Naive thymus-derived CD8-positive, alpha-beta T cell (primary cell): Measurements from ENCODE around the gene VWA2. TPM values are rescaled to one million over a fixed set of nuclear protein-coding genes. Genes with fewer than 3 reads are reported as not detected.

Source experiments
- ATAC-seq, 2 donors: fragments of 150-1000 bp; cut with Tn5 transposase in 1 of 2; sonication (Bioruptor Pico), chemical (Tn5 transposase) in 1 of 2; 1 replicate in 1 of 2; 2 replicates in 1 of 2; pipeline ENCODE4 v1.10.0; 2021; ENCODE audit warnings: mild to moderate bottlenecking in 2 of 2, moderate library complexity in 2 of 2
- POLR2A ChIA-PET: fragments of 350-600 bp; sonication (Branson Sonifier 250); formaldehyde crosslinking; loops from one replicate; lab custom pipeline; 2021; ENCODE audit warnings: antibody characterized with exemption; lab: Charles Lee
- DNase-seq, 10 donors: peaks; one replicate each; pipeline versions ENCODE4 v3.0.0 to v3.0.0-alpha.2; 2020 to 2022
- H3K27ac Mint-ChIP-seq, 10 donors: one replicate each; pipeline ENCODE4 v1.8.0; 2020 to 2022; ENCODE audit warnings: mild to moderate bottlenecking in 10 of 10, mixed read lengths in 10 of 10, moderate library complexity in 4 of 10, inconsistent platforms in 1 of 10
- H3K27me3 Mint-ChIP-seq, 5 donors: one replicate each; pipeline ENCODE4 v1.8.0; 2021 to 2022; ENCODE audit warnings: mixed read lengths in 5 of 5
- H3K36me3 Mint-ChIP-seq, 3 donors: one replicate each; pipeline ENCODE4 v1.8.0; 2020 to 2022; ENCODE audit warnings: mixed read lengths in 3 of 3, mild to moderate bottlenecking in 2 of 3, inconsistent platforms in 1 of 3
- H3K4me1 Mint-ChIP-seq, 4 donors: one replicate each; pipeline ENCODE4 v1.8.0; 2021 to 2022; ENCODE audit warnings: mixed read lengths in 4 of 4
- H3K4me3 Mint-ChIP-seq, 10 donors: one replicate each; pipeline ENCODE4 v1.8.0; 2020 to 2022; ENCODE audit warnings: mild to moderate bottlenecking in 10 of 10, mixed read lengths in 10 of 10, moderate library complexity in 6 of 10, inconsistent platforms in 1 of 10
- H3K9me3 Mint-ChIP-seq, 9 donors: one replicate each; pipeline ENCODE4 v1.8.0; 2020 to 2022; ENCODE audit warnings: mixed read lengths in 9 of 9, mild to moderate bottlenecking in 3 of 9, inconsistent platforms in 1 of 9, moderate library complexity in 1 of 9
- polyA plus RNA-seq, 3 donors: library from polyadenylated mRNA; unstranded; fragments of 300-500 nt; fragmentation: Illumina TruSeq; gene quantifications; one replicate each; pipeline ENCODE4 v1.2.3, GENCODE V29; 2021
- total RNA-seq, 8 experiments: library from RNA in 2 of 8; stranded (reverse) in 2 of 8; gene quantifications; one replicate each; pipeline ENCODE4 v1.2.3 and lab custom pipeline; 2021 to 2026

Gene VWA2
- total and polyA plus RNA-seq, 5 experiments from 2014 or later = not detected

DNA sequence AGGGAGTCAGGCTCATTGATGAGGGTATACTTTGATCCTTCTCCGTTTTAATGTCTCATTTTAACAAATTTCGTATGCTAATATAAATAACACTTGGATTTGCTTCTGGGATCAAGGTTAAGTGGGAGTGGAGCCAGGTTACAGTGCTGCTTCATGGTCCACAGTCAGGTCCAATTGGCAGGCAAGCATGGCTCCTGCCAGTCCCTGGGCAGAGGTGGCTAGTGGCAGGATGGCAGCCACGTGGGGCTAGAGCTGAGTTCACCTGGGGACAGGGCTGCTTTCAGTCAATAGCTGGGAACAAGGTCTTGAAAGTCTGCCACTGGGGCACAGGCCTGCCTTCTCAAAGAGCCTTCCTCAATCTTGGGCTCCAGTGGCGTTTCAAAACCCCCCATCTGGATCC, 16.0 kb upstream of the VWA2 start:
- Mint-ChIP-seq H3K4me3 (no peak overlapping the region), H3K36me3 (no peaks in the 10 kb centered on the region), H3K27me3 (peaks cover 3 to 22% (median 9%) of the 10 kb centered on the region in 5 donors), H3K4me1 (no peaks in the 10 kb centered on the region), H3K9me3 (no peaks in the 10 kb centered on the region), H3K27ac (no peak overlapping the region)
- ATAC-seq (no peak), DNase-seq (no peak)
- POLR2A ChIA-PET = no interaction called here

DNA sequence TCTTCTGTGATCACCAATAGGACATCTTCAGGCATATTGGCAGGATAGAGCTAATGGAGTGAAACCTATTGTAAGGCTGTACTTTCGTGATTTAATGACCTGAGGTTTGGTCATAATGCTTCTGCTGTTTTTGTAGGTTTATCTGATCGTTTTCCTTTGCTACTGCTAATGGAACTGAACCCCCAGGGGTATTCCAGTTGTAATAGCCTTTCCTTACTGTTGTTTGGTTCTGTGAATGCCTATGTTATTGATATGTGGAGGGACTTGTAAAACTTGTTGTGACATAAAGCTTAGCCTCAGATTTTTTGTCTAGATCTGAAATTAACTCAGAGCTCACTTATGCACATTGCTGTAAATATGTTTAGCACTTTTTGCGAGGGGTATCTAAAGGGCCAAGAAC, 10.9 kb upstream of the VWA2 start:
- no peaks in the 10 kb centered on the region for H3K36me3 Mint-ChIP-seq

DNA sequence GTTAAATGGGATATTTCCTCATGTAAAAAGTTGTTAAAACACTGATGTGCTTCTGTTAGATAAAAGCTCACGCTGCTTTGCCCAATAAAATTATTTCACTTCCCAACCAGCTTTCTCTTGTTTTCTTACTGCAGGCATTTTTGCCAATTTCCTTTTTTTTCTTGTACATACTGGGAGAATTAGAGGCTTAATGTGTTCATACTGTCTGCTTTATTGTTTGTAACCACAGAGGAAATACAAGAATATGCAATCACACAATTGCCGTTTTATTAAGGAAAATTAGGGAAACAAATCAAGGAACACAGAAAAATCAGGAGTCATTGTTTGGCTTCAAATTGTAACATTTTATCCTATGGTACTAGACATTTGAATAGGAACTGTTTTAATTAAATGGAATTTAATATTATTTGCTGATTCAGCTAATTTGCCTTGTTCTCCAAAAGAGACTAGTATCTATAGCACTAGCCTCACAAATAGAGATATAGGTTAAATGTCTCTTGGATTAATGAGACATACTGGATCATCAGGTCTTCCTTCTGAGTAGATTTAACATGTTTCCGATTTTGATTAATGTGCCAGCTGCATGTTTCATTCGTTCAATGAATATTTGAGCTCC, 6.4 kb upstream of the VWA2 start:
- ATAC-seq = no peak
- Mint-ChIP-seq H3K4me1 (no peaks in the 10 kb centered on the region), H3K27me3 (peaks cover 4 to 49% (median 20%) of the 10 kb centered on the region in 5 donors), H3K9me3 (no peaks in the 10 kb centered on the region), H3K27ac (no peak overlapping the region), H3K4me3 (no peak overlapping the region), H3K36me3 (no peaks in the 10 kb centered on the region)
- POLR2A ChIA-PET = no interaction called here
- DNase-seq = no peak

More for the DNA sequence above, 10.9 kb upstream of the VWA2 start:
- peaks cover 5 to 28% (median 18%) of the 10 kb centered on the region in 5 donors for H3K27me3 Mint-ChIP-seq
- no peak for DNase-seq
- H3K4me1 Mint-ChIP-seq = no peaks in the 10 kb centered on the region
- POLR2A ChIA-PET = no interaction called here
- no peaks in the 10 kb centered on the region for H3K9me3 Mint-ChIP-seq
- ATAC-seq = no peak
- no peak overlapping the region for H3K4me3 Mint-ChIP-seq
- no peak overlapping the region for H3K27ac Mint-ChIP-seq

DNA sequence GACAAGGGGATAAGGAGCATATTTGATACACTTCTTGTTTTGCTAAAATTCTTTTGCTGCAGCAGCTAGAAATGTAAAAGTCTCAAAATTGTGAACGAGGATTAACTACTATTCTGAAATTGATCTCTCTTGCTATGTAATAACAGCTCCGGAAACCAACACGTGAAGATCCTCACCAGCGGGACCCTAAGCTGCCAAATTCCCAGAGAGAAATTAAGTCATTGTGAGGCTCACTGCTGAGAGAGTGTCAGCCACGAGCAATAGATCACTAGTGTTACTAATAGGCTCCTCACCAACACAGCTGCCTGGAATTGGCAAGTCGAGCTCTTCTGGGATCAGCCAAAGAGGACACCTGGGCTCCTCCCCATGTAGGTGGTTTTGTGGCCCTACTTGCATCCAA, 5.6 kb upstream of the VWA2 start:
- POLR2A ChIA-PET = no interaction called here
- H3K27me3 Mint-ChIP-seq = peaks cover 4 to 55% (median 23%) of the 10 kb centered on the region in 5 donors
- no peak for ATAC-seq
- H3K9me3 Mint-ChIP-seq = no peaks in the 10 kb centered on the region
- DNase-seq = no peak
- no peak overlapping the region for H3K27ac Mint-ChIP-seq
- no peaks in the 10 kb centered on the region for H3K36me3 Mint-ChIP-seq
- H3K4me3 Mint-ChIP-seq = no peak overlapping the region
- peaks cover 0 to 4% (median 0%) of the 10 kb centered on the region in 4 donors for H3K4me1 Mint-ChIP-seq

DNA sequence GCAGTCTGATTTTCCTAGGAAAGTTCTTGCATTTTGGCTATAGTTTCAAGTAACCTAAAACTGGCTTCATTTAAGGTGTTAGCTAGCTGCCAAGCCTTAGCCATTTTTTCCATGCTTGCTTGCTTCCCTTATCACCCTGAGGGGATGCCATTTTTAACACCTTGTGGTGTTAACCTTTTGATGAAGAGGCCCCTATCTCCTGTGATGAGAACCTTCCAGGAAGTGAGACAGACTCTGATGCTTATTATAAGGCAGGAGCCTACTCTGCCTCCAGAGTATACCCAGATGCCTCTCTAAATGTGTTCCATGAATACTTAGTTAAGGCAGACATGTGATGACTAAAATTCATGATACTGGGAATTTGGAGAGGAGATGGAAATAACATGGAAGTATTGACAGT, 4.9 kb upstream of the VWA2 start:
- POLR2A ChIA-PET = no interaction called here
- Mint-ChIP-seq H3K9me3 (no peaks in the 10 kb centered on the region), H3K27me3 (peaks cover 8 to 58% (median 23%) of the 10 kb centered on the region in 5 donors), H3K4me3 (no peak overlapping the region), H3K4me1 (peaks cover 0 to 10% (median 1%) of the 10 kb centered on the region in 4 donors), H3K27ac (no peak overlapping the region), H3K36me3 (no peaks in the 10 kb centered on the region)
- no peak for DNase-seq
- ATAC-seq = no peak

DNA sequence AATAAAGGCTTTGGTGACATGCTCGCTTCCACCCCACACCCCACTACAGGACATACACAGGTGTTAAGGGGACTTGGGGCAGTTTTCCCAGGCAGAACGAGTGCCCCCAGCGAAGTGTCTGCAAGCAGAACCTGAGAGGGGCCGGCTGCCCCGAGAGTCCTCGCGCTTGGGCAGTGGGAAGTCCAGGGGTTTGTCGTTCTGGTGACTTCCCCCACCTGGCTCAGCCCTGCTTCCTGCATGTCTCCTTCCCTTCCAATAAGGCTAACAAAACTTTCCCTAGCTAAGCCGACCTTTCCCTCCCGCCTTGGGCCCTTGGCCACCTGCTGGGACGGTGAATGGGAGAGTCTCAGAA, 916 bp downstream of the VWA2 start:
- peaks cover 0 to 10% (median 1%) of the 10 kb centered on the region in 4 donors for H3K4me1 Mint-ChIP-seq
- H3K4me3 Mint-ChIP-seq = peak overlapping the region in 6 of 10 donors; percentile 4 to 60 (median 15)
- no peak for ATAC-seq
- POLR2A ChIA-PET = no interaction called here
- H3K27me3 Mint-ChIP-seq = peaks cover 34 to 81% (median 48%) of the 10 kb centered on the region in 5 donors
- DNase-seq = no peak
- H3K36me3 Mint-ChIP-seq = no peaks in the 10 kb centered on the region
- no peak overlapping the region for H3K27ac Mint-ChIP-seq
- H3K9me3 Mint-ChIP-seq = no peaks in the 10 kb centered on the region

DNA sequence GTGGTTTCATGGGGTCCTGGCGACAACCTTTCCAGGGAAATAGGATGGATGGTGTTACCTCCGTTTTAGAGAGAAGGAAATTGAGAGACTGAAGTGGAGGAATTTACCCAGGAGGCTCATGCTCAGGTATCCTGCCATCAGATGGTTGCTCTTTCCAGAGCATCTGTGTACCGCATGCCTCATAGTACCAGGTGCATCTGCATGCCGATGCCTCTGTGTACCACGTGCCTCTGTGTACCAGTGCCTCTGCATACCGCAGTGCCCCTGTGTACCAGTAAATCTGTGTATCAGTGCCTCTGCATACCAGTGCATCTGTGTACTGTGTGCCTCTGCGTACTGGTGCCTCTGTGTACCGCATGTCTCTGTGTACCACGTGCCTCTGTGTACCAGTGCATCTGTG, 3.2 kb downstream of the VWA2 start:
- H3K4me1 Mint-ChIP-seq = peaks cover 0 to 10% (median 1%) of the 10 kb centered on the region in 4 donors
- DNase-seq (no peak), ATAC-seq (no peak)
- H3K27ac Mint-ChIP-seq = no peak overlapping the region
- no peaks in the 10 kb centered on the region for H3K9me3 Mint-ChIP-seq
- no peak overlapping the region for H3K4me3 Mint-ChIP-seq
- peaks cover 32 to 66% (median 47%) of the 10 kb centered on the region in 5 donors for H3K27me3 Mint-ChIP-seq
- H3K36me3 Mint-ChIP-seq = no peaks in the 10 kb centered on the region
- POLR2A ChIA-PET = no interaction called here

DNA sequence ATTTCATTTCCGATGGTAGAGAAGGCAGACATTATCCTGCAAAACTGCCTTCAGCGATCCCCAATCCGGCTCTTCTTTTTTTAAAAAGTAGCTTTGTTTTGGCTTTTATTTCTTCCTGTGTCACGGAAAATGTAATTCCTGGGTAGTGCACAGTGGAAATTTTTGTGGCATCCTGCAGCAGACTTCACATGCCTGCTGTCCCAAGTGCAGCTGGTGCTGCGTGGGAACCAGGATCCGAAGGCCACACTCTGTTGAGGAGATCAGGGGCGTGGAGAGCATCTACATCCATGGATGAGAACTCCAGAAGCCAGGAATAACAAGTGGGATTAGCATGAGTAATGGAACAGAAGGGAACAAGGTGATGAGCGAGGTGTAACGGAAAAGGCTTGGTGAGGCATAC, 4.6 kb downstream of the VWA2 start:
- no peak for ATAC-seq
- Mint-ChIP-seq H3K4me3 (no peak overlapping the region), H3K27ac (peak overlapping the region in 1 of 10 donors; percentile 51), H3K36me3 (no peaks in the 10 kb centered on the region), H3K4me1 (peaks cover 0 to 4% (median 1%) of the 10 kb centered on the region in 4 donors), H3K27me3 (peaks cover 29 to 53% (median 43%) of the 10 kb centered on the region in 5 donors), H3K9me3 (no peaks in the 10 kb centered on the region)
- DNase-seq = no peak
- POLR2A ChIA-PET = no interaction called here

DNA sequence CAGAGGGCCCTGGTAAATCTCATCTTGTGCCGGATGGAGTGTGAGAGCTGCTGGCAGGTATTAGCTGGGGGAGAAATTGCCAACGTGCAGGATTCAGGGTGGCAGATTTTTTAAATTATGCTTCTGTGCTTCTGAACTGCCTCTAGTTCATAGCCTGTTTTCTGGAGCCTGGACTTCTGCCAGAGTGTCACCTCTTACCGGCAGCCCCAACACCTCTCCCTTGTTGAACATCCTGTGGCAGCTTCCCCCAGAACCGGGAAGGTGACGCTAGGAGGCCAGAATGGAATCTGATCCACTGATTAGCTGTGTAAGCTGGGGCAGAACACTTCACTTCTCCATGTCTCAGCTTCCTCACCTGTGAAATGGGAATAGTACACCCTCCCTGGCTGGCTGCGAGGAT, 5.1 kb downstream of the VWA2 start:
- no peak for DNase-seq
- H3K4me3 Mint-ChIP-seq = no peak overlapping the region
- no peak for ATAC-seq
- POLR2A ChIA-PET = no interaction called here
- H3K36me3 Mint-ChIP-seq = no peaks in the 10 kb centered on the region
- no peak overlapping the region for H3K27ac Mint-ChIP-seq
- H3K9me3 Mint-ChIP-seq = no peaks in the 10 kb centered on the region
- peaks cover 26 to 53% (median 43%) of the 10 kb centered on the region in 5 donors for H3K27me3 Mint-ChIP-seq
- H3K4me1 Mint-ChIP-seq = no peaks in the 10 kb centered on the region

DNA sequence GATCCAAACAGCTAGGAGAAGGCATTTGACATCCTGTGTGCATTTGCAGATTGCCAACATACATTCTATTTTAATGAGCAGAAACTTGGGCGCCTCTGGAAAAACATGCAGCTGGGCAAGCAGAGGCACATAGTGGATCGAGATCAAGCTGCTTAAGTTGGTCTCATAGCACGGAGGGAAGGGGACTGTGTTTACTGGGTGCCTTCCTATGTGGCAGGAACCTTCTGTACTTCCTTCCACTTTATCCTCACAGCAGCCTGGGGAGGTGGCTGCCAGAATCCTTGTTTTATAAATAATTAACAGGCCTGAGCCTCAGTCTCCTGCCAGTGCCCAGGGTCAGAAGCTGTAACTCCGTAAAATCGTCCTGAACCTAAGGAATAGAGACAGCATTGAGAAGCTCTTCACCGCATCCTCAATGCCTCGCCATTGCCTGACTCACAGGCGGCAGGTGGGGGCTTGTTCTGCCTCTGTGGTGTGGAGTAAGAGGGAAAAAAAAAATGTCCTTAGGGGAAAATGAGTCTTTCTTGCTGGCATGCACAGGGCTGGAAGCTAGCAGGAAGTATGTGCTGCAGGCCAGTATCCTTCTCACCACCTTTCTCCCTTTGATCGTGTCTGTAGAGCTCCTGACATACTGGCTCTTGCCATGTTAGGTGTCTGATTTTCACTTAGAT, 6.2 kb downstream of the VWA2 start:
- Mint-ChIP-seq H3K27me3 (peaks cover 24 to 48% (median 43%) of the 10 kb centered on the region in 5 donors), H3K4me1 (no peaks in the 10 kb centered on the region)
- POLR2A ChIA-PET = no interaction called here

DNA sequence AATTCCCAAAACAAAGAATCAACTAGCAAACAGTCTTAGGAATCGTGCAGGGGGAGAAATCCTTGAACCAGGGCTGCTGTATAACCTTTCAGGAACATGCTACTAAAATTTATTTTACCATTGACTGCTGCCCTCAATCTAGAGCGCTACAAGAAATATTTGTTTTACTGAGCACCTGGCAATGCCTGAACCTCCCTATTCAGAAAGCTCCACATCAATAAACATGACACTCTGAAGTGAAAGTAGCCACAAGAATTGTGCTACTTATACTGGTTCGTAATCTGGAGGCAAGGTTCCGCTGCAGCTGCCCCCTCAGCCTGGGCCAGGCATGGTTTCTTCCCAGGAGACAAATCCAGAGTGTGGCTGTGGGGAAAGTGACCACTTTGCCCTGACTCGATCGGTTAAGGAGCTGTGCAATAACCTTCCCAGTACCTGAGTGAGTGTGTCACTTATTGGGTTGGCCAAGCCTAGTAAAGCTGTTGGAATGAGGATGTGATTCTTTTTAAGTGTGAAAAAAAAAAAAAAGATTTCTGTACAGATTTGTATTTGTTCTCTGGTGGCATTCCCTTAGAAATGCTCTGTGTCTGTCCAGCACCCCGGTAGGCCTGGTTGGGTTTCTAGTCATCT, 7.7 kb downstream of the VWA2 start:
- Mint-ChIP-seq H3K27ac (no peak overlapping the region), H3K27me3 (peaks cover 14 to 42% (median 32%) of the 10 kb centered on the region in 5 donors), H3K4me3 (no peak overlapping the region), H3K36me3 (no peaks in the 10 kb centered on the region), H3K9me3 (no peaks in the 10 kb centered on the region), H3K4me1 (no peaks in the 10 kb centered on the region)
- ATAC-seq (no peak), DNase-seq (no peak)
- POLR2A ChIA-PET = no interaction called here

More for the DNA sequence above, 6.2 kb downstream of the VWA2 start:
- ATAC-seq (no peak), DNase-seq (no peak)
- Mint-ChIP-seq H3K4me3 (no peak overlapping the region), H3K36me3 (no peaks in the 10 kb centered on the region), H3K9me3 (no peaks in the 10 kb centered on the region), H3K27ac (no peak overlapping the region)

DNA sequence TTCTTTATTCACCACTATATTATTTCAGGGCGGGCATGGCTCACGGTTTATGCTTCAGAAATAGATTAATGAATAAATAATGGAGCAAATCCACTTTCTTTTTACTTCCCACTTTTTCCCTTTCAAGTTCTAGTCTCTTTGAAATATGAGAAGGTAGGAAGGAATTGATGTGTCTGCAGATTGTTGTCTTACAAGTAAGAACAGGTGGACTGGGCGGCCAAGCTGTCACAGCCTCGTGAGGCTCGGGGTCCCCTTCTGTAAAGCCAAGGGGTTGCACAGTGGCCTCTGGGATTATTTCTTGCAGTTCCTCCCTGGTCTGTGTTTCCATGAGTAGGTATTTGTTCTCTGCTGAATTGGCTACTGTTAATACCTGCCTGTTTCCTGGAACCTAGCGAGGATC, 11.2 kb downstream of the VWA2 start:
- Mint-ChIP-seq H3K27me3 (peaks cover 2 to 26% (median 7%) of the 10 kb centered on the region in 5 donors), H3K4me3 (no peak overlapping the region), H3K4me1 (no peaks in the 10 kb centered on the region), H3K27ac (no peak overlapping the region), H3K36me3 (no peaks in the 10 kb centered on the region), H3K9me3 (peaks cover 0 to 4% (median 0%) of the 10 kb centered on the region in 9 donors)
- ATAC-seq (no peak), DNase-seq (no peak)
- POLR2A ChIA-PET = no interaction called here

DNA sequence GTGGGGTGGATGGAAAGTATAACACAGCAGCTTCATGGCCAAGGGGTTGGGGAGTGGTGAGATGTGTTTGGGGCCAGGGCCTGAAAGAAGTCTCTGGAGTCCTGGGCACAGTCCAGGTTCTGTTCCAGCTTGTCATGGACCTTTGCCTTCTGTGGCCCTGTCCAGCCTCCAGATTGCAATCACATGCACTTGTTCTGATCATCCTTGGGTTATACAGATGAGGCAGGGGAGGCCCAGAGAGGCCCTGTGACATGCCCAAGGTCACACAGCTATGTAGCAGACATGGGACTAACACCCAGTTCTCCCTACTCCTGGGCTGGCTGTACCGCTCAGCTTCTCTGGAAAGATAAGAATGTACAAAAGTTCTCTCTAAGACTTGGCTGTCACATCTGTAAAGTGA, 11.7 kb downstream of the VWA2 start:
- no peak for DNase-seq
- POLR2A ChIA-PET = no interaction called here
- peak overlapping the region in 1 of 10 donors; percentile 7 for H3K27ac Mint-ChIP-seq
- no peak overlapping the region for H3K4me3 Mint-ChIP-seq
- no peak for ATAC-seq
- no peaks in the 10 kb centered on the region for H3K4me1 Mint-ChIP-seq
- H3K27me3 Mint-ChIP-seq = peaks cover 2 to 23% (median 5%) of the 10 kb centered on the region in 5 donors
- peaks cover 0 to 4% (median 0%) of the 10 kb centered on the region in 9 donors for H3K9me3 Mint-ChIP-seq
- H3K36me3 Mint-ChIP-seq = no peaks in the 10 kb centered on the region
